Measurements from ENCODE around the gene LYSMD3.

Gene LYSMD3

GRCh38 chr5:90547072-90547536 lies 17.7 kb upstream of the LYSMD3 start:
- no peak for FAIRE-seq

- no peak for FAIRE-seq
These were observed 16.9 kb upstream of the LYSMD3 start for GRCh38 chr5:90546216-90546837.

GRCh38 chr5:90545511-90545910 lies 16.1 kb upstream of the LYSMD3 start:
- no peak for FAIRE-seq

GRCh38 chr5:90542827-90543519 lies 13.6 kb upstream of the LYSMD3 start:
- FAIRE-seq = no peak

GRCh38 chr5:90534922-90535321 lies 5.5 kb upstream of the LYSMD3 start:
- FAIRE-seq = no peak

- no peak for FAIRE-seq
These were observed 4.4 kb upstream of the LYSMD3 start for GRCh38 chr5:90533794-90534193.

GRCh38 chr5:90530736-90531487 lies 1.5 kb upstream of the LYSMD3 start:
- no peak for FAIRE-seq

GRCh38 chr5:90529939-90530677 lies 724 bp upstream of the LYSMD3 start:
- FAIRE-seq = no peak

GRCh38 chr5:90528601-90529193 lies 687 bp downstream of the LYSMD3 start:
- FAIRE-seq = no peak

- no peak for FAIRE-seq
These were observed 10.3 kb downstream of the LYSMD3 start for GRCh38 chr5:90519081-90519480.

- FAIRE-seq = no peak
These were observed 10.7 kb downstream of the LYSMD3 start for GRCh38 chr5:90518661-90519060.

- FAIRE-seq = no peak
These were observed 14.9 kb downstream of the LYSMD3 start for GRCh38 chr5:90514520-90514919.

GRCh38 chr5:90510438-90510837 lies 18.9 kb downstream of the LYSMD3 start:
- no peak for FAIRE-seq

GRCh38 chr5:90506221-90506620 lies 23.2 kb downstream of the LYSMD3 start:
- no peak for FAIRE-seq

- FAIRE-seq = no peak
These were observed 24.6 kb downstream of the LYSMD3 start for GRCh38 chr5:90504743-90505142.

GRCh38 chr5:90503596-90503995 lies 25.8 kb downstream of the LYSMD3 start:
- FAIRE-seq = no peak

- FAIRE-seq = no peak
These were observed 34.2 kb downstream of the LYSMD3 start for GRCh38 chr5:90495146-90495545.

GRCh38 chr5:90494043-90494442 lies 35.3 kb downstream of the LYSMD3 start:
- FAIRE-seq = no peak

GRCh38 chr5:90488791-90489190 lies 40.6 kb downstream of the LYSMD3 start:
- no peak for FAIRE-seq

- no peak for FAIRE-seq
These were observed 44.8 kb downstream of the LYSMD3 start for GRCh38 chr5:90484540-90484939.

GRCh38 chr5:90483206-90483605 lies 46.2 kb downstream of the LYSMD3 start:
- FAIRE-seq = no peak

GRCh38 chr5:90480699-90481098 lies 48.7 kb downstream of the LYSMD3 start:
- FAIRE-seq = no peak
